HepG2 (cell line): ENCODE results near the gene EBF4. TPM values are rescaled to one million over a fixed set of nuclear protein-coding genes. Genes with fewer than 3 reads are reported as not detected.

Experiments used
- ARHGAP35 ChIP-seq: sonication (generic); formaldehyde crosslinking; IDR thresholded peaks from 2 replicates; pipeline ENCODE4 v1.9.0; 2022; ENCODE audit warnings: mild to moderate bottlenecking, inconsistent platforms, moderate library complexity, missing genetic modification reagents, borderline replicate concordance
- BHLHE40 ChIP-seq: IDR thresholded peaks from 2 replicates; pipeline ENCODE4 v1.6.1; 2011; ENCODE audit warnings: low read length, improper control_type of control experiment
- E2F1 ChIP-seq: sonication (generic); formaldehyde crosslinking; IDR thresholded peaks from 2 replicates; pipeline ENCODE4 v1.5.0; 2020; ENCODE audit warnings: missing genetic modification reagents
- HNF4A ChIP-seq: sonication (generic); formaldehyde crosslinking; IDR thresholded peaks from 2 replicates; pipeline ENCODE4 v1.4.0; 2020; ENCODE audit warnings: missing genetic modification reagents
- HOXA3 ChIP-seq: sonication (generic); formaldehyde crosslinking; IDR thresholded peaks from 2 replicates; pipeline ENCODE4 v1.5.0; 2020; ENCODE audit warnings: missing genetic modification reagents
- NFYB ChIP-seq: sonication (generic); formaldehyde crosslinking; IDR thresholded peaks from 2 replicates; pipeline ENCODE4 v1.4.0; 2020; ENCODE audit warnings: missing genetic modification reagents
- NFYC ChIP-seq: IDR thresholded peaks from 2 replicates; pipeline ENCODE4 v1.6.1; 2016; ENCODE audit warnings: missing genetic modification reagents, missing compliant biosample characterization
- REL ChIP-seq: sonication (generic); formaldehyde crosslinking; conservative IDR thresholded peaks from 2 replicates; pipeline ENCODE4 v1.8.0; 2022; ENCODE audit warnings: mild to moderate bottlenecking, missing genetic modification reagents, moderate library complexity
- RERE ChIP-seq: IDR thresholded peaks from 2 replicates; pipeline ENCODE4 v1.6.1; 2016; ENCODE audit warnings: low read depth, missing genetic modification reagents, missing compliant biosample characterization
- ZBTB26 ChIP-seq: IDR thresholded peaks from 2 replicates; pipeline ENCODE4 v1.6.1; 2016; ENCODE audit warnings: missing compliant biosample characterization, missing genetic modification reagents, borderline replicate concordance
- ZBTB8A ChIP-seq: sonication (generic); formaldehyde crosslinking; IDR thresholded peaks from 2 replicates; pipeline ENCODE4 v1.4.0; 2020; ENCODE audit warnings: mild to moderate bottlenecking, low read depth, missing genetic modification reagents, borderline replicate concordance
- ZGPAT ChIP-seq: IDR thresholded peaks from 2 replicates; pipeline ENCODE4 v1.6.1; 2016; ENCODE audit warnings: mild to moderate bottlenecking
- ZNF382 ChIP-seq: sonication (generic); formaldehyde crosslinking; IDR thresholded peaks from 2 replicates; pipeline ENCODE4 v1.5.0; 2020; ENCODE audit warnings: missing genetic modification reagents, mild to moderate bottlenecking, borderline replicate concordance
- ZNF556 ChIP-seq: sonication (generic); formaldehyde crosslinking; IDR thresholded peaks from 2 replicates; pipeline ENCODE4 v1.4.0; 2020; ENCODE audit warnings: mild to moderate bottlenecking, missing genetic modification reagents, borderline replicate concordance
- ZNF567 ChIP-seq: sonication (generic); formaldehyde crosslinking; IDR thresholded peaks from 2 replicates; pipeline ENCODE4 v1.8.1; 2023; ENCODE audit warnings: mild to moderate bottlenecking, missing genetic modification reagents, borderline replicate concordance
- ZNF597 ChIP-seq: sonication (generic); formaldehyde crosslinking; IDR thresholded peaks from 2 replicates; pipeline ENCODE4 v1.5.0; 2020; ENCODE audit warnings: missing genetic modification reagents
- ZNF772 ChIP-seq: sonication (generic); formaldehyde crosslinking; IDR thresholded peaks from 2 replicates; pipeline ENCODE4 v1.5.0; 2020; ENCODE audit warnings: mild to moderate bottlenecking, missing genetic modification reagents
- ZNF780A ChIP-seq: sonication (generic); formaldehyde crosslinking; IDR thresholded peaks from 2 replicates; pipeline ENCODE4 v1.8.0; 2022; ENCODE audit warnings: mild to moderate bottlenecking, missing genetic modification reagents, moderate library complexity
- polyA plus RNA-seq, 8 experiments: library from polyadenylated mRNA; depleted of rRNA in 3 of 8; stranded (reverse) in 7 of 8; unstranded in 1 of 8; fragments of >200 nt; fragmentation: Illumina TruSeq in 4 of 8; extraction: Trizol in 4 of 8; gene quantifications; 2 replicates each; pipeline versions ENCODE4 v1.2.1 to v1.2.3, GENCODE V29; 2011 to 2016; ENCODE audit warnings: low read depth in 4 of 8, missing spikeins in 1 of 8, mixed read lengths in 1 of 8; ENCODE audit not compliant: insufficient read depth in 1 of 8
- total RNA-seq, 5 experiments: library from RNA; depleted of rRNA; stranded (reverse); fragments of >200 nt; fragmentation: Illumina TruSeq; extraction: Trizol; gene quantifications; 2 replicates each; pipeline ENCODE4 v1.2.3, GENCODE V29; 2016; ENCODE audit warnings: low read depth in 1 of 5

EBF4 gene
- total and polyA plus RNA-seq, 2 of the 13 experiments (the other 11 are each of a cell fraction or from before 2014, with no cell fraction given), result 0.84 to 2.2 TPM

- TF ChIP-seq ZNF772 (CRISPR knock-in tag) (no peak; the same call in 1 of the 2 replicates), ZNF597 (peak; percentile 23; the same call in 1 of the 2 replicates), HNF4A (CRISPR knock-in tag) (no peak), ZBTB8A (CRISPR knock-in tag) (no peak; the same call in 1 of the 2 replicates), ZNF382 (CRISPR knock-in tag) (no peak), ZNF556 (CRISPR knock-in tag) (peak; percentile 98), ZNF780A (CRISPR knock-in tag) (peak; percentile 10), RERE (no peak), ZBTB26 (CRISPR knock-in tag) (no peak), BHLHE40 (no peak), REL (CRISPR knock-in tag) (peak; percentile 97; the same call in 1 of the 2 replicates), HOXA3 (CRISPR knock-in tag) (no peak; the same call in none of the 2 replicates), NFYC (CRISPR knock-in tag) (no peak), ZGPAT (CRISPR knock-in tag) (peak; percentile 87), E2F1 (CRISPR knock-in tag) (peak; percentile 85), ZNF567 (CRISPR knock-in tag) (peak; percentile 85; the same call in 1 of the 2 replicates), NFYB (CRISPR knock-in tag) (peak; percentile 9; the same call in 1 of the 2 replicates), ARHGAP35 (peak; percentile 98; the same call in 1 of the 2 replicates)
These were observed 39.6 kb upstream of the EBF4 start (continued) for GRCh38 chr20:2652724-2653555.
